Measurements from ENCODE around the gene DPPA5.
A peak's percentile ranks its signal among the peaks of the same experiment; 100 is the strongest.
"Not testable (repeated sequence)": the region's sequence is repeated elsewhere in the genome, so short reads cannot be mapped to it uniquely, and the experiment has no call there.

Gene DPPA5, protein sequence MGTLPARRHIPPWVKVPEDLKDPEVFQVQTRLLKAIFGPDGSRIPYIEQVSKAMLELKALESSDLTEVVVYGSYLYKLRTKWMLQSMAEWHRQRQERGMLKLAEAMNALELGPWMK

DNA sequence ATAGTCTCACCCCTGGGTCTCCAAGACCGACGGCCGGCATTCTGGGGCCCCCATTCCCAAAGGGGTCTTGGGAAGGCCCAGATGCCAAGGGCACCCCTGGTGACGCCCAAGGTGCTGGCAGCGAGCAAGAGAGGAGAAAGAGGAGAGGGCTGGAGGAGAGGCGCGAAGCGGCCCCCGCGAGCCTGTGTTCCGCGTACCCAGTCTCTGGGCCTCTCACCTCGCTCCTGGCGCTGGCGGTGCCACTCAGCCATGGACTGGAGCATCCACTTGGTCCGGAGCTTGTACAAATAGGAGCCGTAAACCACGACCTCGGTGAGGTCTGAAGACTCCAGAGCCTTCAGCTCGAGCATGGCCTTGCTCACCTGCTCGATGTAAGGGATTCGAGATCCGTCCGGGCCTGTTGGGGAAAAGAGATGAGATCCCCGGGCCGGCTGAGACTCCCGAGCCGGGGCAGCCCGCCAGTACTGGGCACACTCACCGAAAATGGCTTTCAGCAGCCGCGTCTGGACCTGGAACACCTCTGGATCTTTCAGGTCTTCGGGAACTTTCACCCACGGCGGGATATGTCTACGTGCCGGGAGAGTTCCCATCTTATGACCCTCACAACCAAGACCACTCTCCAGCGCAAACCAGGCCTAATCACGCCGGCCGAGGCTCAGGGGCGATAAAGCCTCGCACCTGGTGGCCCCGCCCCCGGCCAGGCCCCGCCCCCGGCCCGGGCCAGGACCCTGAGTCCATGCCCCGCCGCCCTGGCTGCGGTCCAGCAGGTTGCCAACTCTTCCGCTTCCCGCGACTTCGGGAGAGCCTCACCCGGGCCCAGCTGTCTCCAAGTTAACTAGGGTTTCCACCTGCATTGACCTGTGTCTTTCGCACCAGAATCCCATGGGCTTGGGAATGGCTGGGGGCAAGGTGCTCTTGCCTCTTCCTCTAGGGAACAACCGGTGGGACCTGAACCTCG, at the start of gene DPPA5:
TSS of gene DPPA5 (minus strand) at position 641 of the 958 bp plus-strand sequence. CDS start at position 590, 51 bp downstream.
- no peak for DNase-seq

DNA sequence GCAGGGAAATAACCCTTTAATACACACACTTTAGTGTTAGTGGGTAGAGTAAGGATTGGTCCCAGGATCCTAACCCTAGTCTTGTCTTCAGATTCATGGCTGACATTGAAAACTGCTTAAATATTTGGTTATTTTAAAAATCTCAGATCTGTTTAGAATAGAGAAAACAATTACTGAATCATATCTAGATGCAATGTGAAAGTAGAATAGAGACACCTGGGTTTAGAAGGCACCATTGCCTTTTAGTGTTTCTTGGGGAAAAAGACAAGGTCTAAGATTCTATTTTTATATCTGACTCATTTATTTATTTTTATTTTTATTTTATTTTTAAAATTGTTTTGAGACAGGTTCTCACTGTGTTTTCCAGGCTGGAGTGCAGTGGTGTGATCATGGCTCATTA, 46.6 kb upstream of the DPPA5 start:
- no peak for DNase-seq

DNA sequence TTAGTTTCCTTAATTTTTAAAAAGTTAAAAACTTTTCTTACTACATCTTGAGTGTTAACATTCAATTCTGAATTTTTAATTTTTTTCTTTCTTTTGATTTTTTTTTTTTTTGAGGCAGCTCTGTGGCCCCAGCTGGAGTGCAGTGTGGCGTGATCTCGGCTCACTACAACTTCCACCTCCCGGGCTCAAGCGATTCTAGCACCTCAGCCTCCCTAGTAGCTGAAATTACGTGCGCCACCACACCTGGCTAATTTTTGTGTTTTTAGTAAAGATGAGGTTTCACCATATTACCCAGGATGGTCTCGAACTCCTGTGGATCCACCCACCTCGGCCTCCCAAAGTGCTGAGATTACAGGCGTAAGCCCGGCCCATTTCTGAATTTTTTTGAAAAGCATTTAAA, 41.8 kb upstream of the DPPA5 start:
- DNase-seq = no peak

DNA sequence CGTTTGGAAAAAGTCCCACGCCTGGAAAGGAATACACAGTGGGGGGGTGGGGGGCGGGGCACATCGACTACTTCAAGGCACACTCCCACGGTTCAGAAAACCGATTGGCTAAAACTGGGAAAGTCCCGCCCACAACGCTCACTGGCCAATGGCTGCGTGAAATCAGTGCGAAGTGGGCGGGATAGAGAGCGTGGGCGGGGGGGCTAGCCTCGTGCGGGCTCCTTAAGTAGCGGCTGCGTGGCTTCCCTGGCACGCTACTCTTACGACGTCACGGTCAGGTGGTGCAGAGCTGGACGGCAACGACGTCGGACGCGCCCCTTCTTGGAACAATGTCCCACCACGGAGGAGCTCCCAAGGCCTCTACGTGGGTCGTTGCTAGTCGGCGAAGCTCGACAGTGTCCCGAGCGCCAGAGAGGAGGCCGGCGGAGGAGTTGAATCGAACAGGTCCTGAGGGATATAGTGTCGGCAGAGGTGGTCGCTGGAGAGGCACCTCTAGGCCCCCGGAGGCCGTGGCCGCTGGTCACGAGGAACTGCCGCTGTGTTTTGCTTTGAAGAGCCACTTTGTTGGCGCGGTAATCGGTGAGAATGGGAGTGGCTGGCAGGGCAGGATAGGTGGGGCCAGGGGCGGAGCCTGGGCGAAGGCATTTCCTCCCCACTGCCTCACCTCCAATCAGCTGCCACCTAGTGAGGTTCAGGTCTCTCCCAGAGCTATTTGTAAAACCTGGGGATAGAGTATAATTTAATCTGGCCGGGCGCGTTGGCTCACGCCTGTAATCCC, 40.7 kb upstream of the DPPA5 start, which contains the start of gene DDX43:
TSS of gene DDX43 (plus strand) at position 252 of the 778 bp plus-strand sequence. CDS start at position 330, 78 bp downstream.
- no peak for DNase-seq

DNA sequence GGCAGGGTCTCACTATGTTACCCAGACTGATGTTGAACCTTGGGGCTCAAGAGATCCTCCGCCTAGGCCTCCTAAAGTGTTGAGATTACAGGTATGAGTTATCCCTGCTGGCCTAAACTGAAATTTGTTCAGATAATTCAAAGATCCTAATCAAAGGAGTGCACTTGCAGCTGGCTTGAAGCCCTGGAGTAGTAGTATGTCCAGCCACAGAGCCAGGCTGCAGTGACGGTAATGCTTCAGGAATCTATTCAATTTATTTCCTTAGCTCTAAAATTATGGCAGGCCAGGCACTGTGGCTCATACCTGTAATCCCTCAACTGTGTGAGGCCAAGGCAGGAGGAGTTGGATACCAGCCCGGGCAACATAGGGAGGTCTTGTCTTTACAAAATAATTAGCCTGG, 39.2 kb upstream of the DPPA5 start:
- no peak for DNase-seq

DNA sequence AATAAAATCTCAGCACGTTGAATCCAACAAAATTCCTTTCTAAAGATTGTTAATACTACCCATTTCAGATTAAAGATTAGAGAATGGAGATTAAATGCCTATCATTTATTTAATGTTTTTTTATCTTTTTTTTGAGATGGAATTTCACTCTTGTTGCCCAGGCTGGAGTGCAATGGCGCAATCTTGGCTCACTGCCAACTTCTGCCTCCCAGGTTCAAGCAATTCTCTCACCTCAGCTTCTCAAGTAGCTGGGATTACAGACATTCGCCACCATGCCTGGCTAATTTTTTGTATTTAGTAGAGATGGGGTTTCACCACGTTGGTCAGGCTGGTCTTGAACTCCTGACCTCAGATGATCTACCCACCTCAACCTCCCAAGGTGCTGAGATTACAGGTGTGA, 38.1 kb upstream of the DPPA5 start:
- peak in 1 of 3 experiments; percentile 5 for DNase-seq

DNA sequence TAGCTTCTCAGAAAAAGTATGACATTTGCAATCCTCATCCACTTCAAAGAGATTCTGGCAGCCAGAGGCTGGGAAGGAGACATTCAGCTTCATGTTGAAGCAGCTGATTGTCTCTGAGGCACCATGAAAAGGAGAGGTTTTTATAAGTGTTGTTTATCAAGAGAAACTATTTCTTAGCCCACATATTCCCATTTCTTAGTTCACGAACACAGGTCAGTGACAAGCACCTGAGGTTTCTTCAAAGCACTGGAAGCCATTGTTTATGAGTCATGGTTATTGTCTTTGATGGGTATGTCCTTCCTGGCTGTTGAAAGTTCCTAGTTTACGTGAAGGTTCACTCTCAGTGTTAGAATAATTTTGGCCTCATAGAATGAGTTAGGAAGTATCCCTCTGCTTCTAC, 37.6 kb upstream of the DPPA5 start:
- no peak for DNase-seq

DNA sequence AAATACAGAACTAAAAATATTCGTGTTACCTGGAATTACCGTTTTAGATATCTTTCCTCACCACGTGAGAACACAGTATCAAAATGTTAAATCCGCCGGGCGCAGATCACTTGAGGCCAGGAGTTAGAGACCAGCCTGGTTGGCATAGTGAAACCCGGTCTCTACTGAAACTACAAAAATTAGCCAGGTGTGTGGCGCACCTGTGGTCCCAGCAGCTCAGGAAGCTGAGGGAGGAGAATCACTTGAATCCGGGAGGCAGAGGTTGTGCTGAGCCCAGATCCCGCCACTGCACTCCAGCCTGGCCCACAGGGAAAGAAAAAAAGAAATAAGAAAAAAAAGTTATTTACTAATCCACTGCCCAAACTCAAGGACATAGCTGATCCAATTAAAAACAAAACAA, 35.8 kb upstream of the DPPA5 start:
- no peak for DNase-seq

DNA sequence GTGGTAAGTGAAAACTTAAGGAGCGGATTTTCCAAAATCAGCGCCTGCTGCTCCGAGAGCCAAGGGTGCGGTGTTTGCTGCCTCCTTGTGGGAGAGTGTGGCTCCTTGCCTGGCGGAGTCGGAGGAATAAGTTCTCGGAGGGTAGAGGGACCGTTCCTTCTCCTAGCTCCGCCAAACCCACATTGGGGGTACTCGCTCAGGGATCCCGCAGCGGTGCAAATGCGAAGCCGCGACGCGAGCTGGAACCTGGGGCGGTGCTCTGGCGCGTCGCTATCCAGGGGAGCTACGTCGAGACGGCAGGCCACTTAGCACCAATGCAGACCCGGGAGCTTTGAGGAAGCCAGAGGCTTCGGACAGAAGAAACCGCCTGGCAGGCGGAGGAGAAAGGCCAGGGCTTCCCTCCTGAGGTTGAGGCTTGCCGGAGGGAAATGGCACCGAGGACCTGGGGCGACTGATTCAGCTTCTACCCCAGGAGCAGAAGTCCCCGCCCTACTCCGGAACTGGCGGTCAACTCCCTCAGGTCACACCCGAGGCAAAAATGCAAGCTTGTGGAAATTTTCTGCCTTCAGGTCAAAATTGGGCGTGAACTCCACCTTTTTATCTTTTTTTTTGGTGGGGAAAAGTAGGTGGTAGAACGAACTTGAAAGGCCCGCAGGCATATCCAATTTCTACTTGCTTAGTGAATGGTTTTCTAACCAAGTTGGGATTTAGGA, 34.9 kb upstream of the DPPA5 start:
- peak; percentile 26 to 33 (median 26) for DNase-seq

DNA sequence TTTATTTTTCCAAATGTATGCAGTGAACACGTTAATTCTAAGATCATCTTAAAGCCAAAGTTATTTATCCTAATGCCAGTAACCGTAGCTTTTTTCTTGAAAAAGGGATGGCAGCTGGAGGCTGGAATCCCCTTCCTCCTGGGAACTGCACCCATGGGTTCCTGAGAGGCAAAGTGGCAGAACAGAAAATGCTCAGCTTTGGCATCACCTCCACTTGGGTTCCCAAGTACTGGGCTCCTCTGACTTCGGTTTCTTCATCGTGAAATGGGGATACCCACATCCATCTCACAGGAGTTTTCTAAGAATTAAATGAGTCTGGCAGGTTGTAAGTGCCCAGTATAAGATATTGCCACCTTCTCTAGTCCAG, 34.3 kb upstream of the DPPA5 start:
- DNase-seq = no peak

DNA sequence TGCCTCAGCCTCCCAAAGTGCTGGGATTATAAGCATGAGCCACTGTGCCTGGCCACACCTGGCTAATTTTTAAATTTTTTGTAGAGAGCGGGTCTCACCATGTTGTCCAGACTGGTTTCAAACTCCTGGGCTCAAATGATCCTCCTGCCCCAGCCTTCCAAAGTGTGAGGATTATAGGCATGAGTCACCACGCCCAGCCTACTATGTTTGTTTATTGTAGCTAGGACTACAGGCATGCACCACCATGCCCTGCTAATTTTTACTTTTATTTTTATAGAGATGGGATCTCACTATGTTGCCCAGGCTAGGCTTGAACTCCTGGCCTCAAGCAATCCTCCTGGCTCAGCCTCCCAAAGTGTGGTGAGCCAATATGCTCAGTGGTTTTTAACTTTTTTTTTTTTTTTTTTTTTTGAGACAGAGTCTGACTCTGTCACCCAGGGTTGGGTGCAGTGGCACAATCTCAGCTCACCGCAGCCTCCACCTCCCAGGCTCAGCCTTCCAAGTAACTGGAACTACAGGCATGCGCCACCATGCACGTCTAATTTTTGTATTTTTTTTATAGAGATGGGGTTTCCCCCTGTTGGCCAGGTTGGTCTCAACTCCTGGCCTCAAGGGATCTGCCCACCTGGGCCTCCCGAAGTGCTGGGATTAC, 28.5 kb upstream of the DPPA5 start:
- DNase-seq = no peak

DNA sequence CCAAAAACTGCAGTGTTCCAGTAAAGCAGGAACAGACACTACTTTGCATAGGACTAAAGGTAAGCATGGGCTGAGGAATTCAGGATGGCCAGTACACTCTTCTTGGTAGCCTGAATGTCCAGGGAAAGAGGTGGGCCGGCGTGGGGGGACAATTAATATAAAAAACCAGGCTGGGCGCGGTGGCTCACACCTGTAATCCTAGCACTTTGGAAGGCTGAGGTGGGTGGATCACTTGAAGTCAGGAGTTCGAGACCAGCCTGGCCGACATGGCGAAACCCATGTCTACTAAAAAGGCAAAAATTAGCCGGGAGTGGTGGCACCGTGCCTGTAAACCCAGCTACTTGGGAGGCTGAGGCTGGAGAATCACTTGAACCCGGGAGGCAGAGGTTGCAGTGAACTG, 27.5 kb upstream of the DPPA5 start:
- DNase-seq = not testable (repeated sequence)

DNA sequence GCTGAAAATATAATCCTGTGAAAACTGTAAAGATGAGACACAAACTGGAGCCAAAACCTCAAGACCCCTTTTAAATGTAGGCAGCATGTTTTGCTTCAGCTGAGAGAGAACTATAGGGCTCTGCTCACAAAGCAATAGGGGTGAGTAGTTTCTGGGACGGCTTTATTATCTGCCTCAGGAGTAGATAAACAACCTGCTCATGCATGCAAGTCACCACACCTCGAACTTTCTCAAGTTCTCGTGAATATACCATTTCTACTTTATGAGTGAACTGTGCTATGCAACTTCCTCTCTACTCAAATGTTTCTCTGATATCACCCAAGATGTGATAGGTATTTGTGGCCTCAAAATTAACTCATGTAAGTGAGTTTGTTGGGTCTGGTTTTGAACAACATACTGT, 23.1 kb upstream of the DPPA5 start:
- no peak for DNase-seq

DNA sequence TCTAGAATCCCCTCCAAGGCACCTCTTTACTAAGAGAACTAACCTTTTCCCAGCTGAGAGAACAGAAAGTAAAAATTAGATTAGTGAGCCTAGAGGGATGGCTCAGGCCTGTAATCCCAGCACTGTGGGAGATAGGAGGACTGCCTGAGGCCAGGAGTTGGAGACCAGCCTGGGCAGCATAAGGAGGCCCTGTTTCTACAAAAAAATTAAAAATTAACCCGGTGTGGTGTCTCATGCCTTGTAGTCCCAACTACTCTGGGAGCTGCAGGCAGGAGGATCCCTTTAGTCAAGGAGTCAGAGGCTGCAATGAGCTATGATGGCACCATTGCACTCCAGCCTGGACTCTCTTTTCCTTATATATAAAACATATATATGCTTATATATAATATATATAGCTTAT, 21.1 kb upstream of the DPPA5 start:
- DNase-seq = no peak

DNA sequence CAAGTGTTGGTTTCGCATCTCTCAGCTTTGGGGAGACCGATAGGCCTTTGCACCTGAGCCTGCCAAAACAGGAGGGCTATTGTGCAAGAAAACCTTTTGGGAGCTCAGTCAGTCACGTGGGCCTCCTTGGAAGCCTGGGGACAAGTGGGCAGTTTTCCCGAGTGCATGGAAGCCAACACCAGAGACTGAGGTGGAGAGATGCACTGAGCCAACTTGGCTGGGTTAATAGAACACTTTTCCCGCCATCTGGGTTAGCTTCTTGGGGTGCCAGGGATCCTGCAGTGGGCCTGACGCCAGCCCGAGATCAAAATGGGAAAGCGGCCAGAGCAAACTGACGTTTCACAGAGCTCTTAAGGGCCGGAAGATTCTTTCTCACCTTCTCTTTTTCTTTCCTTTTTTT, 18.4 kb upstream of the DPPA5 start:
- no peak for DNase-seq

DNA sequence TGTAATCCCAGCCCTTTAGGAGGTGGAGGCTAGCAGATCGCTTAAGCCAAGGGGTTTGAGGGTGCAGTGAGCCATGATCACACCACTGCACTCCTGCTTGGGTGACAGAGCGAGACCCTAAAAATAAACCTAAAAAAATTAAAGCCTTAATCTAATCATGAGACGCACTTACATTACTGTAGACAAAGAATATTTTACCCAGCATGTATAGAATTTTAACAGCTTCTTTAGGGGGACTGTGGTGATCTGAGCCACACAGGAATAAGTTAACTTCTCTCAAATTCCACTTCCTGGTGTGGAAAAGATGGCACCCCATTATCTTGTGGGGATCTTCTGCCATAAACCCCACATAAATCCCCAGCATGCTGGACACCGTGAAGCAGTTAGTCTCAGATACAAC, 17.9 kb upstream of the DPPA5 start:
- DNase-seq = no peak

DNA sequence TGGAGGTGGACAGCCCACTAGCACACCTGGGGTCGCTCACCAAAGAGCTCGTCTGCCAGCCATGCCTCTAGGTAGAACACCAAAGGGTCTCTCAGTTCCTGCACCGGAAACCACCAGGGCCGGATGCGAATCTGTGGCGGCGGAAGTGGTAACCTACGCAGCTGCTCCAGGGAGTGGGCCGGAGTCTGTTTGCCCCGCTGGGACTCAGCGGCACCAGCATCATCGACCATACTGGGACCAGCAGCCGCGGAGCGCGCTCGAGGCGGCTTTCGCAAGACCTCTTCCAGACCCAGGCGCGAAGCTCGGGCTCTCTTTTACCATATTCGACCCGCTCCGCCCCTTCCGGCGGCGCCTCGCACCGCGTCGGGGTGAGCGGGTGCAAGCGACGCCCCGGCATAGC, 15.5 kb upstream of the DPPA5 start, which contains the start of gene OOEP:
TSS of gene OOEP (minus strand) at position 335 of the 400 bp plus-strand sequence. CDS start at position 230, 105 bp downstream.
- DNase-seq = no peak

DNA sequence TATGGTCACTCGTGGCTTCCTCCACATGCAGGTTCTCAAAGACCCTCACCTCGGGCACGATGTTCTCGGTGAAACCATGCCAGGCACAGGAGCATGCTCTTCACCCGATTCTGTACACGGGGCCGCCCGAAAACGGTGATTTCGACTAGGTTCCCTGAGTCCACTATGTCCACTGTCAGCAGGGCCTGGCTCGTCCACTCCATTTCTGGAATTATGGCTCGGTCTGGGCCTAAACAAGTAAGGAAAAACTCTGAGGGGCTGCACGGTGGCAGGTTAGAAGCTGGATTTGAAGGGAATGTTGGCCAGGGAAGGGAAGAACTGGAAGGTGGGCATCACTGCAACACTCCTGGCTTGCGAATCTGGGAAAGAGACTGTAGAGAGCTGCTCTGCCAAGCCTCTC, 15.1 kb upstream of the DPPA5 start:
- no peak for DNase-seq

DNA sequence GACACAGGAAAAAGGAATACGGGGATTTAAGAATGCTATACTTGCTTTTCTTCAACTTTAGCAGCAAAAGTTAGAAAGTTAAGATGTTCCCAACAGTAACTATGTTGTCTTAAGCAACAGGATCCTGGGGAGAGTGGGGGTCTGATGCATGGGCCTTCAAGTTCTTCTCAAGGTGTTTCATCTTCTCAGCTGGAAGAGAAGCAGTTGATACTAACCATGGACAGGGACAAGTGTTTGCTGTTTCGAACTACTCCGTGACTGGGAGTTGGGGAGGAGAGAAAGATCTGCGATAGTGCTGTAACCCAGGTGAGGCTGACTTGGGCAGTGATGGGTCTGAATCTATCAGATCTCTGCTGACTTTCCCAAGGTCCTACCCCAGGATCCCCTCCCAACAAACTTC, 14.6 kb upstream of the DPPA5 start:
- DNase-seq = no peak

DNA sequence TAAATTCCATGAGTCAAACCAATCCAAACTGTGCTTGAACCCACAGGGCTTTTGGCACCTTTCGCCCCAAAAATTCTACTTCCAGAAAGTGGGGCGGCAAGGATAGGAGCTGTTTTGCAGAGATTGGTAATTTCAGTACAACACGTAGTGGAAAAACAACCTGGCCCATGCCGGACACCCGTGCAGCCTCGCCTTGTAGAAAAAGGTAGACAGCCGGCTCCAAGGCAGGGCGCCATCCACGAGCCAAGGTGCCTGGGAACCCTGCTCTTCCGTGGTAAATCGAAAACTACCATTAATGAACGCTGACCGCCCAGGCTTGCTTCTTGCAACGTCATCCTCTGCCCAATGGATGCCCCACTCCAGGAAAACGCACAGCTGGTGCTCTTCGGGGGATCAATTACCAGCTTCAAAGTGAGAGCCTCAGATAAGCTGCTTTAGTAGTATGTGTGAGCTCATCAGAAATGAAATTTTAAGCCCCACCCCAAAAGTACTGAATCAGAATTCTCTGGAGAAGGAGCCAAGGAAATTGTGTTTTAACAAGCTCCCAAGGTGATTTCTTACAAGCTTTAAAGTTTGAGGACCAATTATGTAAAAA, 13.8 kb upstream of the DPPA5 start:
- peak in 1 of 3 experiments; percentile 15 for DNase-seq

DNA sequence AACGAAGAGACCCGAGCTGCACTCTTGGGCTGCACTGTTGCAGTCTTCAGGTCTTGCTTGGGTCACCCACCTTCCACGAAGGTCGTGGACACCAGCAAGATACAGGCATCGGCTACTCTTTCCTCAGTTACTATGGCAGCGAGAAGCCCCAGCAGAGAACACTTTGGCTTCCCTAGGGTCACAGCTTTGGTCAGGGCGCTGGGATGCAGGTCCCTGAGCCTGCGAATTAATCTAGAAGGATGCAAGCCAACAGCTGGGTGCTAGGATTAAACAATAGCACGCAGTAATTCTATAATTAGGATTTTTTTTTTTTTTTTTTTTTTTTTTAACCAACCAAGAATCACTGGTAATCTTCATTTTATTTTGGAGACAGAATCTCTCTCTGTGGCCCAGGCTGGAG, 10.5 kb upstream of the DPPA5 start:
- DNase-seq = no peak

DNA sequence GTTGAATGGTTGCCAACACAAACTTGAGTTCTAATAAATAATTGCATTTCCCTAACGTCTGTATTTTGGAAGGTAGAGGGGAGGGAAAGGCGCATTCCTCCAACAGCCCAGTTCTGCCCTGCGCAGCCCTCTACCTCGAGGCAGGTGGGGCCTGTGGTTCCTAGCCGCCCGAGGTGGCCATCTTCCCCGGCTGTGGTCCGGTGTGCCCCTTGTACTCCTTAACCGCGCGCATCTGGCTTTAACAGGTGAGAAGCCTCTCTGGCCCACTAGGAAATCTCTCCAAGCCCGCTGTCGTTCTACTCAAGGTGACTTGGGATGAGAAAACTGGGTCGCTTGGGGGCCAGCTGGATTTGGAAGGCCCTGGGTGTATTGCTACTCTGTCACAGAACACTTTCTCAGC, 10.0 kb upstream of the DPPA5 start:
- no peak for DNase-seq
